ENCODE results near the gene SLC13A1. TPM values are rescaled to one million over a fixed set of nuclear protein-coding genes. Genes with fewer than 3 reads are reported as not detected.

SLC13A1 gene
- total and polyA plus RNA-seq, 8 donors = 0.04 to 0.20 (median 0.09) TPM; not detected in 5

DNA sequence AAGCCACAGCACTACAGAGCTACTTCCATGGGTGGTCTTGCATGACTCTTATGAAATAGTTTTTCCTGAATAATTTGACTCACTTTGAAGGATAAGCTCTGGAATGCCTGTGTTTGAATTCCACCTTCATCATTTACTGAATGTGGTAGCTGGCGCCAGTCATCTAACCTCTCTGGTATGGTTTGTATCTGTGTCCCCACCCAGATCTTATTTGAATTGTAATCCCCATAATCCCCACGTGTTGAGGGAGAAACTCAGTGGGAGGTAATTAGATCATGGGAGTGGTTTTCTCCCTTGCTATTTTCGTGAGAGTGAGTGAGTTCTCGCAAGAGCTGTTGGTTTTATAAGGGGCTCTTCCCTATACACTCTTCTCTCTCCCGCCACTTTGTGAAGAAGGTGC is 11.2 kb upstream of the SLC13A1 start:
- intact Hi-C loops (cut with DNase I) = no loop called here

DNA sequence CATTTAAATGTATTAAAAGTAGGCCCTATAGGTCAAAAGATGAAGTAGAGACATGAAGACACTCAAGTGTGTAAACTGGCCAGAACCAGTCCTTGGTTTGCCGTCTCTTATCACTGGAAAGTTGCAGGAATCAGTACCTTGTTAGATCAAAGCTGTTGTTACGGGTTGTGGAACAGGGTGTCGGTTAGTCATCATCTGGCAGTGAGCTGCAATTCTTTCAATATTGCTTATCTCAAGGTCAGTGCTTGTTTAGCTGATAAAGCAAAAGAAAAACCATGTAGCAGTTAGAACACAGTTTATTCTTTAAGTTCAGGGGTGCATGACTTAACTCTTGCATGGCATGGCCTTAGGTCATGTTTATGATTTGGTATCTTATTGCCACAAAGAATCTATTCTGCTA is 10.0 kb upstream of the SLC13A1 start:
- peak; percentile 65 for ATAC-seq

More for the DNA sequence above, 11.2 kb upstream of the SLC13A1 start:
- ATAC-seq (no peak), DNase-seq (no peak)
- Histone ChIP-seq H3K4me3 (no peak overlapping the region), H3K36me3 (no peaks in the 10 kb centered on the region), H3K27ac (no peak overlapping the region), H3K27me3 (no peaks in the 10 kb centered on the region), H3K9me3 (peaks cover 0 to 14% of the 10 kb centered on the region in 2 donors), H3K4me1 (no peaks in the 10 kb centered on the region)
- TF ChIP-seq CTCF (IDR thresholded peaks at IDR 0.05) = no peak

DNA sequence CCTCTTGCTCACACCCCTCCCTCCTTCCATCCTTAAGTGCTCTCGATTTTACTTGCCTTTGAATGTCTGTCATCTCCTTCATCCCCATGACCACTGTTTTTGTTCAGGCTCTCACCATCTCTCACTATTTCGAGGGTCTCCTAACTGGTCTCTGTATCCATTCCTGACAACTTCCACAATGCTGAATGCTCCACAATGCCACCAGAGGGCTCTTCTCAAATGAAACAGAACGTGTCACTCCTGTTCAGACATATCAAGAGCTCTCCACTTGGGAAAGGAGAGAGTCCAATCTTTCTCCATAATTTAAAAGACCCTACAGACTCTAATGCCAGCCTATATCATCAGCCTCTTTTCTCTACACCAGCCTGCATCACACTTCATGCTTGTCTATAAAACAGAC is 9.0 kb upstream of the SLC13A1 start:
- DNase-seq (peak in 1 of 4 donors; percentile 16), ATAC-seq (peak; percentile 78)
- H3K27ac ChIP-seq = no peak overlapping the region

More for the DNA sequence above, 10.0 kb upstream of the SLC13A1 start:
- H3K27ac ChIP-seq = no peak overlapping the region
- intact Hi-C loops (cut with DNase I) = no loop called here
- no peaks in the 10 kb centered on the region for H3K4me1 ChIP-seq
- no peak overlapping the region for H3K4me3 ChIP-seq
- peak in 1 of 4 donors; percentile 11 for DNase-seq
- H3K27me3 ChIP-seq = no peaks in the 10 kb centered on the region
- TF ChIP-seq CTCF (IDR thresholded peaks at IDR 0.05) = no peak
- no peaks in the 10 kb centered on the region for H3K36me3 ChIP-seq
- H3K9me3 ChIP-seq = peaks cover 0 to 2% of the 10 kb centered on the region in 2 donors

DNA sequence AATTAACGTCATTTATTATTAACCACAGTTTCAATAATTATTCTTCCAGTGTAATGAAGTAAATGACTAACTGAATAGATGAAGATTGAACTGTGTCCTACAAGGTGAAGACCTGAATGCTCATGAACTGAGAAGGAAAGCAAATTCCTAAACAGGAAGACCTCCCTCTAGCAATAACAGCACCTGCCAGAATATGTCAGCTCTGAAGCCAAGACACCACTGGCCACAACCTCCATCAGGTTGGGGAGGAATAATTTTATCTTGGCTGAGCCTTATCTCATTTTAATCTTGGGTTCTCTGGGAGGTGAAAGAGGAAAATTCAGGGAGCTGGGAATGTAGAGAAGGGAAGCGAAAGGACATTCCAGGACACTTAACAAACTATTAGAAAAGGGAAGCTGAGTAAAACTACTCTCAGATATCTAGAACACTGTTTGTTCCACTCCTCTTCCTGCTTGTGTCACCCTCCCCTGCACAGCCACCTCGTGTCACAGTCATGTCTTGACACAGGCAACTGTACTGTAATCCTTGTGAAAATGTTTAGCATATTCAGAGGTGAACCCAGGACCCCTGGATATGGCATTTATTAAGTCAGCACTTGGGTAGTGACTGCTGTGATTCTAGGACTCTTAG is 4.6 kb upstream of the SLC13A1 start:
- TF ChIP-seq CTCF (IDR thresholded peaks at IDR 0.05) = no peak
- H3K9me3 ChIP-seq = no peaks in the 10 kb centered on the region
- no peak for ATAC-seq
- H3K4me3 ChIP-seq = no peak overlapping the region
- no peaks in the 10 kb centered on the region for H3K27me3 ChIP-seq
- no peaks in the 10 kb centered on the region for H3K36me3 ChIP-seq
- H3K27ac ChIP-seq = no peak overlapping the region
- intact Hi-C loops (cut with DNase I) = no loop called here
- DNase-seq = no peak
- H3K4me1 ChIP-seq = no peaks in the 10 kb centered on the region

More for the DNA sequence above, 9.0 kb upstream of the SLC13A1 start:
- peak in 1 of 2 donors; percentile 19 for TF ChIP-seq CTCF (IDR thresholded peaks at IDR 0.05)
- intact Hi-C loops (cut with DNase I) = no loop called here
- H3K27me3 ChIP-seq = no peaks in the 10 kb centered on the region
- no peaks in the 10 kb centered on the region for H3K36me3 ChIP-seq
- no peak overlapping the region for H3K4me3 ChIP-seq
- no peaks in the 10 kb centered on the region for H3K9me3 ChIP-seq
- H3K4me1 ChIP-seq = no peaks in the 10 kb centered on the region

- Histone ChIP-seq H3K27ac (no peak overlapping the region), H3K36me3 (no peaks in the 10 kb centered on the region), H3K4me1 (no peaks in the 10 kb centered on the region), H3K27me3 (no peaks in the 10 kb centered on the region), H3K9me3 (no peaks in the 10 kb centered on the region), H3K4me3 (no peak overlapping the region)
- no peak for TF ChIP-seq CTCF (IDR thresholded peaks at IDR 0.05)
- ATAC-seq (no peak), DNase-seq (no peak)
- intact Hi-C loops (cut with DNase I) = no loop called here
Observed at GRCh38 chr7:123201901-123202300, 2.1 kb upstream of the SLC13A1 start.

All from left lung (tissue), 10 donors.